IMR-90 (cell line): ENCODE results near the gene PUDP. TPM values are rescaled to one million over a fixed set of nuclear protein-coding genes. Genes with fewer than 3 reads are reported as not detected.

ENCODE experiments used
- ATAC-seq: fragments of 200-7000 bp; cut with Tn5 transposase; 2 replicates; pipeline ENCODE4 v1.9.1; 2020; ENCODE audit warnings: low read depth, mild to moderate bottlenecking, moderate library complexity
- BruUV-seq: library from RNA; stranded (reverse); fragments of 400-500 nt; replicated peaks from 2 replicates; lab custom pipeline; 2021; lab: Mats Ljungman, UMichigan
- CTCF ChIA-PET: fragments of 300-600 bp; formaldehyde crosslinking; extraction: SDS; loops from one replicate; lab custom pipeline; 2021; ENCODE audit warnings: antibody characterized with exemption; lab: Yijun Ruan, JAX
- POLR2A ChIA-PET: fragments of 300-600 bp; sonication (Branson Sonifier 250); formaldehyde crosslinking; loops from one replicate; lab custom pipeline; 2022; ENCODE audit warnings: antibody characterized with exemption; ENCODE audit not compliant: unreplicated experiment; lab: Charles Lee
- DNase-seq: peaks from one replicate; pipeline ENCODE4 v3.0.0; 2013
- H2AFZ ChIP-seq: replicated peaks from 2 replicates; pipeline ENCODE3; 2013; ENCODE audit warnings: low read length, mild to moderate bottlenecking; ENCODE audit not compliant: poor library complexity
- H2AK5ac ChIP-seq: 2 replicates; pipeline ENCODE4 v1.6.1; 2013; ENCODE audit warnings: low read depth, low read length, inconsistent platforms
- H2AK9ac ChIP-seq: replicated peaks from 2 replicates; pipeline ENCODE3; 2013; ENCODE audit warnings: mild to moderate bottlenecking, low read depth, low read length, moderate library complexity; ENCODE audit not compliant: poor library complexity
- H2BK120ac ChIP-seq: 2 replicates; pipeline ENCODE4 v1.6.1; 2013; ENCODE audit warnings: low read depth, low read length, inconsistent platforms
- H2BK15ac ChIP-seq: 3 replicates; pipeline ENCODE4 v1.6.1; 2013; ENCODE audit warnings: low read depth, low read length, inconsistent platforms
- H2BK20ac ChIP-seq: 2 replicates; pipeline ENCODE4 v1.6.1; 2013; ENCODE audit warnings: low read depth, mild to moderate bottlenecking, inconsistent platforms, low read length, moderate library complexity
- H2BK5ac ChIP-seq: 2 replicates; pipeline ENCODE4 v1.6.1; 2013; ENCODE audit warnings: mild to moderate bottlenecking, low read depth, low read length, inconsistent platforms; ENCODE audit not compliant: poor library complexity, severe bottlenecking
- H3K14ac ChIP-seq: replicated peaks from 2 replicates; pipeline ENCODE4 v1.6.1; 2013; ENCODE audit warnings: low read depth, low read length, inconsistent platforms
- H3K18ac ChIP-seq: 2 replicates; pipeline ENCODE4 v1.6.1; 2013; ENCODE audit warnings: low read depth, low read length, control low read depth
- H3K23ac ChIP-seq: 2 replicates; pipeline ENCODE4 v1.6.1; 2013; ENCODE audit warnings: low read depth, low read length, inconsistent platforms
- H3K27ac ChIP-seq: 2 replicates; pipeline ENCODE4 v1.5.1; 2013; ENCODE audit warnings: mild to moderate bottlenecking, control low read depth, low read length; ENCODE audit not compliant: insufficient read depth
- H3K27me3 ChIP-seq: 2 replicates; pipeline ENCODE4 v1.6.1; 2013; ENCODE audit warnings: low read length; ENCODE audit not compliant: control insufficient read depth, insufficient read depth
- H3K36me3 ChIP-seq: 2 replicates; pipeline ENCODE4 v1.6.1; 2013; ENCODE audit warnings: low read length, mixed read lengths; ENCODE audit not compliant: control insufficient read depth, insufficient read depth
- H3K4ac ChIP-seq: 2 replicates; pipeline ENCODE4 v1.6.1; 2013; ENCODE audit warnings: low read depth, low read length, inconsistent platforms
- H3K4me1 ChIP-seq: 2 replicates; pipeline ENCODE4 v1.6.1; 2013; ENCODE audit warnings: low read length, mixed read lengths; ENCODE audit not compliant: control insufficient read depth, insufficient read depth
- H3K4me2 ChIP-seq: 2 replicates; pipeline ENCODE4 v1.6.1; 2013; ENCODE audit warnings: low read depth, mild to moderate bottlenecking, control low read depth, low read length, moderate library complexity
- H3K4me3 ChIP-seq: 2 replicates; pipeline ENCODE4 v1.5.1; 2013; ENCODE audit warnings: low read depth, mild to moderate bottlenecking, control low read depth, low read length, moderate library complexity; ENCODE audit not compliant: insufficient read depth
- H3K56ac ChIP-seq: 2 replicates; pipeline ENCODE4 v1.6.1; 2013; ENCODE audit warnings: low read length, inconsistent platforms; ENCODE audit not compliant: insufficient read depth; ENCODE audit errors: extremely low read depth
- H3K79me1 ChIP-seq, 2 experiments: 2 replicates each; pipeline ENCODE4 v1.6.1; 2013; ENCODE audit warnings: low read length in 2 of 2, inconsistent platforms in 1 of 2, low read depth in 1 of 2
- H3K9ac ChIP-seq: 2 replicates; pipeline ENCODE4 v1.6.1; 2013; ENCODE audit warnings: low read depth, low read length, control low read depth
- H3K9me1 ChIP-seq: 2 replicates; pipeline ENCODE4 v1.6.1; 2013; ENCODE audit warnings: low read length, inconsistent platforms; ENCODE audit not compliant: insufficient read depth
- H3K9me3 ChIP-seq: 2 replicates; pipeline ENCODE4 v1.6.1; 2013; ENCODE audit warnings: low read length; ENCODE audit not compliant: control insufficient read depth, insufficient read depth
- H4K20me1 ChIP-seq: 2 replicates; pipeline ENCODE4 v1.6.1; 2013; ENCODE audit warnings: low read length, inconsistent platforms; ENCODE audit not compliant: insufficient read depth
- H4K5ac ChIP-seq: 2 replicates; pipeline ENCODE4 v1.6.1; 2013; ENCODE audit warnings: mild to moderate bottlenecking, low read depth, low read length, control low read depth
- H4K8ac ChIP-seq, 2 experiments: 2 replicates each; pipeline ENCODE4 v1.6.1; 2013; ENCODE audit warnings: low read depth in 2 of 2, low read length in 2 of 2, control low read depth in 1 of 2, inconsistent platforms in 1 of 2
- H4K91ac ChIP-seq: 2 replicates; pipeline ENCODE4 v1.6.1; 2013; ENCODE audit warnings: low read depth, low read length, inconsistent platforms; ENCODE audit not compliant: insufficient read depth
- BHLHE40 ChIP-seq: fragments of 150-350 bp; IDR thresholded peaks from 2 replicates; pipeline ENCODE4 v1.6.1; 2016; ENCODE audit warnings: mild to moderate bottlenecking, low read depth, low read length
- CEBPB ChIP-seq: IDR thresholded peaks from 2 replicates; pipeline ENCODE4 v1.6.1; 2012; ENCODE audit warnings: low read depth, low read length, improper control_type of control experiment
- CHD1 ChIP-seq: IDR thresholded peaks from 2 replicates; pipeline ENCODE4 v1.6.1; 2012; ENCODE audit warnings: low read depth, low read length, improper control_type of control experiment
- MXI1 ChIP-seq: IDR thresholded peaks from 2 replicates; pipeline ENCODE4 v1.6.1; 2012; ENCODE audit warnings: low read depth, mild to moderate bottlenecking, low read length, moderate library complexity, borderline replicate concordance
- NFE2L2 ChIP-seq: fragments of 150-350 bp; IDR thresholded peaks from 2 replicates; pipeline ENCODE4 v1.6.1; 2016; ENCODE audit warnings: low read depth, mild to moderate bottlenecking, low read length
- RAD21 ChIP-seq: IDR thresholded peaks from 2 replicates; pipeline ENCODE4 v1.6.1; 2012; ENCODE audit warnings: low read length, improper control_type of control experiment
- RFX5 ChIP-seq: IDR thresholded peaks from 2 replicates; pipeline ENCODE4 v1.8.0; 2012; ENCODE audit warnings: low read depth, mild to moderate bottlenecking, low read length, moderate library complexity
- SMC3 ChIP-seq: fragments of 150-350 bp; IDR thresholded peaks from 2 replicates; pipeline ENCODE4 v1.6.1; 2016; ENCODE audit warnings: low read depth, mild to moderate bottlenecking, antibody characterized with exemption, low read length, moderate library complexity
- WGBS, 2 experiments: methylation state at CpG; one replicate each; pipeline versions ENCODE4 v1.1.5 to v1.1.7; 2013; ENCODE audit warnings: missing lambda C conversion rate in 2 of 2; ENCODE audit not compliant: insufficient read length in 1 of 2; ENCODE audit errors: extremely low coverage in 2 of 2; 5-methylcytosine and 5-hydroxymethylcytosine counted together
- dilution Hi-C: fragments of 300-500 bp; cut with HindIII; formaldehyde crosslinking; loops from one replicate; pipeline ENCODE4 v1.14.3; 2018; ENCODE audit warnings: low sequenced_read_pairs; ENCODE audit not compliant: unreplicated experiment
- in situ Hi-C: fragments of 300-500 bp; cut with MboI; formaldehyde crosslinking; loops from 3 replicates; pipeline ENCODE4 v1.14.3; 2019; ENCODE audit warnings: low sequenced_read_pairs, inconsistent platforms, mixed read lengths
- intact Hi-C: fragments of 100-400 bp; cut with micrococcal nuclease; formaldehyde crosslinking; loops from 2 replicates; pipeline ENCODE4 v1.10.0; 2022
- polyA plus RNA-seq, 3 experiments: library from polyadenylated mRNA; depleted of rRNA; stranded (reverse); fragments of >200 nt; gene quantifications; 2 replicates each; pipeline ENCODE4 v1.2.3, GENCODE V29; 2012; ENCODE audit warnings: low replicate concordance in 1 of 3
- total RNA-seq: library from RNA; depleted of rRNA; stranded (reverse); fragments of >200 nt; gene quantifications from 2 replicates; pipeline ENCODE4 v1.2.3, GENCODE V29; 2012
- TF ChIP-seq, protein P1 (sequence below): fragments of 150-350 bp; IDR thresholded peaks from 2 replicates; pipeline ENCODE4 v1.6.1; 2017; ENCODE audit warnings: mild to moderate bottlenecking, antibody characterized with exemption, low read length, low read depth
- TF ChIP-seq, protein P2 (sequence below): fragments of 150-350 bp; IDR thresholded peaks from 2 replicates; pipeline ENCODE4 v1.6.1; 2016; ENCODE audit warnings: low read depth, mild to moderate bottlenecking, low read length, moderate library complexity, borderline replicate concordance
- TF ChIP-seq, protein P3 (sequence below): conservative IDR thresholded peaks from 2 replicates; pipeline ENCODE4 v1.5.1; 2012; ENCODE audit warnings: mild to moderate bottlenecking, low read depth, low read length, improper control_type of control experiment

Gene PUDP
- total and polyA plus RNA-seq, 2 of the 4 experiments (the other 2 are of a cell fraction): 22.2 to 28.6 TPM

DNA sequence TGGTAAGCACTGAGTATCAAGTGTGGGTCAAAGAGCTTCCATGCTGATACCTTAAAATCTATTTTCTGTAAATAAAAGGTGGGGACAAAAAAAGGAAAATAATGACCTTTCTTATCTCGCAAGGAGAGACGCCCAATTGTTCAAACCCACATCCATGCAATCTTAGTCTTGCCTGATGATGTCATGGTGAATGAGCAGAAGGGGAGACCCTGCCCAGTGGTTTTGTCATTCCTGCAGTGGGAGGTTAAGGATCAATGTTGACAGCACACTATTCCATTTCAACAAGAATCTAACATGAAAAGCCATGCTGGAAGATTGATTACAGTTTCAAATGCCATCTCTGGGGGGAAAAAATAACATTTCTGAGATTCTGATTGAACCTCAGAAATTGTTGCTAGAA lies 40.7 kb upstream of the PUDP start:
- no peak overlapping the region for H2BK120ac ChIP-seq
- no peak overlapping the region for H3K4ac ChIP-seq
- no peak overlapping the region for H4K5ac ChIP-seq
- no peaks in the 10 kb centered on the region for H3K27me3 ChIP-seq
- no peak overlapping the region for H3K9ac ChIP-seq
- no peak overlapping the region for H4K91ac ChIP-seq
- no peak overlapping the region for H3K4me3 ChIP-seq
- H4K20me1 ChIP-seq: no peaks in the 10 kb centered on the region
- no peak overlapping the region for H2BK20ac ChIP-seq
- H3K4me2 ChIP-seq: no peak overlapping the region
- H3K79me1 ChIP-seq: no peaks in the 10 kb centered on the region
- no peak overlapping the region for H3K27ac ChIP-seq
- dilution Hi-C loops (no loop called here), in situ Hi-C loops (no loop called here), intact Hi-C loops (no loop called here)
- H3K4me1 ChIP-seq: no peaks in the 10 kb centered on the region
- no peak overlapping the region for H3K56ac ChIP-seq
- no CpG with 5 or more reads among the region's 2 CpGs for WGBS, 2 experiments
- H2BK15ac ChIP-seq: no peak overlapping the region
- no peak for DNase-seq
- BruUV-seq: no TSS peak
- no peaks in the 10 kb centered on the region for H3K36me3 ChIP-seq
- no peak for ATAC-seq
- no peak overlapping the region for H2AK9ac ChIP-seq
- ChIA-PET CTCF (no interaction called here), POLR2A (no interaction called here)
- H2BK5ac ChIP-seq: no peak overlapping the region
- no peak overlapping the region for H3K14ac ChIP-seq
- H2AFZ ChIP-seq: no peak overlapping the region
- no peaks in the 10 kb centered on the region for H3K9me1 ChIP-seq
- H3K18ac ChIP-seq: no peak overlapping the region
- H2AK5ac ChIP-seq: no peak overlapping the region
- H3K9me3 ChIP-seq: no peaks in the 10 kb centered on the region
- H3K23ac ChIP-seq: no peak overlapping the region
- TF ChIP-seq RFX5: no peak
- no peak for TF ChIP-seq RAD21
- no peak for TF ChIP-seq SMC3
- no peak for TF ChIP-seq CHD1
- TF ChIP-seq NFE2L2: no peak
- no peak for TF ChIP-seq MXI1
- TF ChIP-seq, protein P1, sequence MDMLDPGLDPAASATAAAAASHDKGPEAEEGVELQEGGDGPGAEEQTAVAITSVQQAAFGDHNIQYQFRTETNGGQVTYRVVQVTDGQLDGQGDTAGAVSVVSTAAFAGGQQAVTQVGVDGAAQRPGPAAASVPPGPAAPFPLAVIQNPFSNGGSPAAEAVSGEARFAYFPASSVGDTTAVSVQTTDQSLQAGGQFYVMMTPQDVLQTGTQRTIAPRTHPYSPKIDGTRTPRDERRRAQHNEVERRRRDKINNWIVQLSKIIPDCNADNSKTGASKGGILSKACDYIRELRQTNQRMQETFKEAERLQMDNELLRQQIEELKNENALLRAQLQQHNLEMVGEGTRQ: no peak
- TF ChIP-seq, protein P2, sequence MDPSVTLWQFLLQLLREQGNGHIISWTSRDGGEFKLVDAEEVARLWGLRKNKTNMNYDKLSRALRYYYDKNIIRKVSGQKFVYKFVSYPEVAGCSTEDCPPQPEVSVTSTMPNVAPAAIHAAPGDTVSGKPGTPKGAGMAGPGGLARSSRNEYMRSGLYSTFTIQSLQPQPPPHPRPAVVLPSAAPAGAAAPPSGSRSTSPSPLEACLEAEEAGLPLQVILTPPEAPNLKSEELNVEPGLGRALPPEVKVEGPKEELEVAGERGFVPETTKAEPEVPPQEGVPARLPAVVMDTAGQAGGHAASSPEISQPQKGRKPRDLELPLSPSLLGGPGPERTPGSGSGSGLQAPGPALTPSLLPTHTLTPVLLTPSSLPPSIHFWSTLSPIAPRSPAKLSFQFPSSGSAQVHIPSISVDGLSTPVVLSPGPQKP: no peak
- no peak for TF ChIP-seq BHLHE40
- TF ChIP-seq, protein P3, sequence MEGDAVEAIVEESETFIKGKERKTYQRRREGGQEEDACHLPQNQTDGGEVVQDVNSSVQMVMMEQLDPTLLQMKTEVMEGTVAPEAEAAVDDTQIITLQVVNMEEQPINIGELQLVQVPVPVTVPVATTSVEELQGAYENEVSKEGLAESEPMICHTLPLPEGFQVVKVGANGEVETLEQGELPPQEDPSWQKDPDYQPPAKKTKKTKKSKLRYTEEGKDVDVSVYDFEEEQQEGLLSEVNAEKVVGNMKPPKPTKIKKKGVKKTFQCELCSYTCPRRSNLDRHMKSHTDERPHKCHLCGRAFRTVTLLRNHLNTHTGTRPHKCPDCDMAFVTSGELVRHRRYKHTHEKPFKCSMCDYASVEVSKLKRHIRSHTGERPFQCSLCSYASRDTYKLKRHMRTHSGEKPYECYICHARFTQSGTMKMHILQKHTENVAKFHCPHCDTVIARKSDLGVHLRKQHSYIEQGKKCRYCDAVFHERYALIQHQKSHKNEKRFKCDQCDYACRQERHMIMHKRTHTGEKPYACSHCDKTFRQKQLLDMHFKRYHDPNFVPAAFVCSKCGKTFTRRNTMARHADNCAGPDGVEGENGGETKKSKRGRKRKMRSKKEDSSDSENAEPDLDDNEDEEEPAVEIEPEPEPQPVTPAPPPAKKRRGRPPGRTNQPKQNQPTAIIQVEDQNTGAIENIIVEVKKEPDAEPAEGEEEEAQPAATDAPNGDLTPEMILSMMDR: no peak
- no peak for TF ChIP-seq CEBPB
- no peak overlapping the region for H4K8ac ChIP-seq
